IMR-90 (cell line): Measurements from ENCODE around the gene MECR. TPM values are rescaled to one million over a fixed set of nuclear protein-coding genes. Genes with fewer than 3 reads are reported as not detected.

ENCODE experiments used
- ATAC-seq: fragments of 200-7000 bp; cut with Tn5 transposase; 2 replicates; pipeline ENCODE4 v1.9.1; 2020; ENCODE audit warnings: low read depth, mild to moderate bottlenecking, moderate library complexity
- BruUV-seq: library from RNA; stranded (reverse); fragments of 400-500 nt; replicated peaks from 2 replicates; lab custom pipeline; 2021; lab: Mats Ljungman, UMichigan
- CTCF ChIA-PET: fragments of 300-600 bp; formaldehyde crosslinking; extraction: SDS; loops from one replicate; lab custom pipeline; 2021; ENCODE audit warnings: antibody characterized with exemption; lab: Yijun Ruan, JAX
- POLR2A ChIA-PET: fragments of 300-600 bp; sonication (Branson Sonifier 250); formaldehyde crosslinking; loops from one replicate; lab custom pipeline; 2022; ENCODE audit warnings: antibody characterized with exemption; ENCODE audit not compliant: unreplicated experiment; lab: Charles Lee
- DNase-seq: peaks from one replicate; pipeline ENCODE4 v3.0.0; 2013
- H2AFZ ChIP-seq: replicated peaks from 2 replicates; pipeline ENCODE3; 2013; ENCODE audit warnings: low read length, mild to moderate bottlenecking; ENCODE audit not compliant: poor library complexity
- H2AK5ac ChIP-seq: 2 replicates; pipeline ENCODE4 v1.6.1; 2013; ENCODE audit warnings: low read depth, low read length, inconsistent platforms
- H2AK9ac ChIP-seq: replicated peaks from 2 replicates; pipeline ENCODE3; 2013; ENCODE audit warnings: mild to moderate bottlenecking, low read depth, low read length, moderate library complexity; ENCODE audit not compliant: poor library complexity
- H2BK120ac ChIP-seq: 2 replicates; pipeline ENCODE4 v1.6.1; 2013; ENCODE audit warnings: low read depth, low read length, inconsistent platforms
- H2BK15ac ChIP-seq: 3 replicates; pipeline ENCODE4 v1.6.1; 2013; ENCODE audit warnings: low read depth, low read length, inconsistent platforms
- H2BK20ac ChIP-seq: 2 replicates; pipeline ENCODE4 v1.6.1; 2013; ENCODE audit warnings: low read depth, mild to moderate bottlenecking, inconsistent platforms, low read length, moderate library complexity
- H2BK5ac ChIP-seq: 2 replicates; pipeline ENCODE4 v1.6.1; 2013; ENCODE audit warnings: mild to moderate bottlenecking, low read depth, low read length, inconsistent platforms; ENCODE audit not compliant: poor library complexity, severe bottlenecking
- H3K14ac ChIP-seq: replicated peaks from 2 replicates; pipeline ENCODE4 v1.6.1; 2013; ENCODE audit warnings: low read depth, low read length, inconsistent platforms
- H3K18ac ChIP-seq: 2 replicates; pipeline ENCODE4 v1.6.1; 2013; ENCODE audit warnings: low read depth, low read length, control low read depth
- H3K23ac ChIP-seq: 2 replicates; pipeline ENCODE4 v1.6.1; 2013; ENCODE audit warnings: low read depth, low read length, inconsistent platforms
- H3K27ac ChIP-seq: 2 replicates; pipeline ENCODE4 v1.5.1; 2013; ENCODE audit warnings: mild to moderate bottlenecking, control low read depth, low read length; ENCODE audit not compliant: insufficient read depth
- H3K27me3 ChIP-seq: 2 replicates; pipeline ENCODE4 v1.6.1; 2013; ENCODE audit warnings: low read length; ENCODE audit not compliant: control insufficient read depth, insufficient read depth
- H3K36me3 ChIP-seq: 2 replicates; pipeline ENCODE4 v1.6.1; 2013; ENCODE audit warnings: low read length, mixed read lengths; ENCODE audit not compliant: control insufficient read depth, insufficient read depth
- H3K4ac ChIP-seq: 2 replicates; pipeline ENCODE4 v1.6.1; 2013; ENCODE audit warnings: low read depth, low read length, inconsistent platforms
- H3K4me1 ChIP-seq: 2 replicates; pipeline ENCODE4 v1.6.1; 2013; ENCODE audit warnings: low read length, mixed read lengths; ENCODE audit not compliant: control insufficient read depth, insufficient read depth
- H3K4me2 ChIP-seq: 2 replicates; pipeline ENCODE4 v1.6.1; 2013; ENCODE audit warnings: low read depth, mild to moderate bottlenecking, control low read depth, low read length, moderate library complexity
- H3K4me3 ChIP-seq: 2 replicates; pipeline ENCODE4 v1.5.1; 2013; ENCODE audit warnings: low read depth, mild to moderate bottlenecking, control low read depth, low read length, moderate library complexity; ENCODE audit not compliant: insufficient read depth
- H3K56ac ChIP-seq: 2 replicates; pipeline ENCODE4 v1.6.1; 2013; ENCODE audit warnings: low read length, inconsistent platforms; ENCODE audit not compliant: insufficient read depth; ENCODE audit errors: extremely low read depth
- H3K79me1 ChIP-seq, 2 experiments: 2 replicates each; pipeline ENCODE4 v1.6.1; 2013; ENCODE audit warnings: low read length in 2 of 2, inconsistent platforms in 1 of 2, low read depth in 1 of 2
- H3K9ac ChIP-seq: 2 replicates; pipeline ENCODE4 v1.6.1; 2013; ENCODE audit warnings: low read depth, low read length, control low read depth
- H3K9me1 ChIP-seq: 2 replicates; pipeline ENCODE4 v1.6.1; 2013; ENCODE audit warnings: low read length, inconsistent platforms; ENCODE audit not compliant: insufficient read depth
- H3K9me3 ChIP-seq: 2 replicates; pipeline ENCODE4 v1.6.1; 2013; ENCODE audit warnings: low read length; ENCODE audit not compliant: control insufficient read depth, insufficient read depth
- H4K20me1 ChIP-seq: 2 replicates; pipeline ENCODE4 v1.6.1; 2013; ENCODE audit warnings: low read length, inconsistent platforms; ENCODE audit not compliant: insufficient read depth
- H4K5ac ChIP-seq: 2 replicates; pipeline ENCODE4 v1.6.1; 2013; ENCODE audit warnings: mild to moderate bottlenecking, low read depth, low read length, control low read depth
- H4K8ac ChIP-seq, 2 experiments: 2 replicates each; pipeline ENCODE4 v1.6.1; 2013; ENCODE audit warnings: low read depth in 2 of 2, low read length in 2 of 2, control low read depth in 1 of 2, inconsistent platforms in 1 of 2
- H4K91ac ChIP-seq: 2 replicates; pipeline ENCODE4 v1.6.1; 2013; ENCODE audit warnings: low read depth, low read length, inconsistent platforms; ENCODE audit not compliant: insufficient read depth
- BHLHE40 ChIP-seq: fragments of 150-350 bp; IDR thresholded peaks from 2 replicates; pipeline ENCODE4 v1.6.1; 2016; ENCODE audit warnings: mild to moderate bottlenecking, low read depth, low read length
- CEBPB ChIP-seq: IDR thresholded peaks from 2 replicates; pipeline ENCODE4 v1.6.1; 2012; ENCODE audit warnings: low read depth, low read length, improper control_type of control experiment
- CHD1 ChIP-seq: IDR thresholded peaks from 2 replicates; pipeline ENCODE4 v1.6.1; 2012; ENCODE audit warnings: low read depth, low read length, improper control_type of control experiment
- CTCF ChIP-seq: conservative IDR thresholded peaks from 2 replicates; pipeline ENCODE4 v1.5.1; 2012; ENCODE audit warnings: mild to moderate bottlenecking, low read depth, low read length, improper control_type of control experiment
- FOS ChIP-seq: fragments of 150-350 bp; IDR thresholded peaks from 2 replicates; pipeline ENCODE4 v1.6.1; 2016; ENCODE audit warnings: low read depth, low read length
- MAFK ChIP-seq: IDR thresholded peaks from 2 replicates; pipeline ENCODE4 v1.6.1; 2012; ENCODE audit warnings: low read depth, low read length, improper control_type of control experiment
- MAZ ChIP-seq: IDR thresholded peaks from 2 replicates; pipeline ENCODE4 v1.6.1; 2012; ENCODE audit warnings: low read depth, mild to moderate bottlenecking, low read length, improper control_type of control experiment, moderate library complexity, borderline replicate concordance
- MXI1 ChIP-seq: IDR thresholded peaks from 2 replicates; pipeline ENCODE4 v1.6.1; 2012; ENCODE audit warnings: low read depth, mild to moderate bottlenecking, low read length, moderate library complexity, borderline replicate concordance
- NFE2L2 ChIP-seq: fragments of 150-350 bp; IDR thresholded peaks from 2 replicates; pipeline ENCODE4 v1.6.1; 2016; ENCODE audit warnings: low read depth, mild to moderate bottlenecking, low read length
- POLR2A ChIP-seq: IDR thresholded peaks from 2 replicates; pipeline ENCODE4 v1.6.1; 2012; ENCODE audit warnings: mild to moderate bottlenecking, low read depth, low read length
- RAD21 ChIP-seq: IDR thresholded peaks from 2 replicates; pipeline ENCODE4 v1.6.1; 2012; ENCODE audit warnings: low read length, improper control_type of control experiment
- RCOR1 ChIP-seq: IDR thresholded peaks from 2 replicates; pipeline ENCODE4 v1.6.1; 2012; ENCODE audit warnings: mild to moderate bottlenecking, low read length, improper control_type of control experiment; ENCODE audit not compliant: insufficient replicate concordance
- RFX5 ChIP-seq: IDR thresholded peaks from 2 replicates; pipeline ENCODE4 v1.8.0; 2012; ENCODE audit warnings: low read depth, mild to moderate bottlenecking, low read length, moderate library complexity
- SMC3 ChIP-seq: fragments of 150-350 bp; IDR thresholded peaks from 2 replicates; pipeline ENCODE4 v1.6.1; 2016; ENCODE audit warnings: low read depth, mild to moderate bottlenecking, antibody characterized with exemption, low read length, moderate library complexity
- WGBS, 2 experiments: methylation state at CpG; one replicate each; pipeline versions ENCODE4 v1.1.5 to v1.1.7; 2013; ENCODE audit warnings: missing lambda C conversion rate in 2 of 2; ENCODE audit not compliant: insufficient read length in 1 of 2; ENCODE audit errors: extremely low coverage in 2 of 2; 5-methylcytosine and 5-hydroxymethylcytosine counted together
- dilution Hi-C: fragments of 300-500 bp; cut with HindIII; formaldehyde crosslinking; loops from one replicate; pipeline ENCODE4 v1.14.3; 2018; ENCODE audit warnings: low sequenced_read_pairs; ENCODE audit not compliant: unreplicated experiment
- in situ Hi-C: fragments of 300-500 bp; cut with MboI; formaldehyde crosslinking; loops from 3 replicates; pipeline ENCODE4 v1.14.3; 2019; ENCODE audit warnings: low sequenced_read_pairs, inconsistent platforms, mixed read lengths
- intact Hi-C: fragments of 100-400 bp; cut with micrococcal nuclease; formaldehyde crosslinking; loops from 2 replicates; pipeline ENCODE4 v1.10.0; 2022
- polyA plus RNA-seq, 3 experiments: library from polyadenylated mRNA; depleted of rRNA; stranded (reverse); fragments of >200 nt; gene quantifications; 2 replicates each; pipeline ENCODE4 v1.2.3, GENCODE V29; 2012; ENCODE audit warnings: low replicate concordance in 1 of 3
- total RNA-seq: library from RNA; depleted of rRNA; stranded (reverse); fragments of >200 nt; gene quantifications from 2 replicates; pipeline ENCODE4 v1.2.3, GENCODE V29; 2012
- TF ChIP-seq, protein P1 (sequence below): fragments of 150-350 bp; IDR thresholded peaks from 2 replicates; pipeline ENCODE4 v1.6.1; 2016; ENCODE audit warnings: low read depth, mild to moderate bottlenecking, low read length, moderate library complexity, borderline replicate concordance
- TF ChIP-seq, protein P2 (sequence below): fragments of 150-350 bp; IDR thresholded peaks from 2 replicates; pipeline ENCODE4 v1.6.1; 2017; ENCODE audit warnings: mild to moderate bottlenecking, antibody characterized with exemption, low read length, low read depth

The MECR gene
- total and polyA plus RNA-seq, 2 of the 4 experiments (the other 2 are of a cell fraction), result 20.3 to 24.8 TPM

DNA sequence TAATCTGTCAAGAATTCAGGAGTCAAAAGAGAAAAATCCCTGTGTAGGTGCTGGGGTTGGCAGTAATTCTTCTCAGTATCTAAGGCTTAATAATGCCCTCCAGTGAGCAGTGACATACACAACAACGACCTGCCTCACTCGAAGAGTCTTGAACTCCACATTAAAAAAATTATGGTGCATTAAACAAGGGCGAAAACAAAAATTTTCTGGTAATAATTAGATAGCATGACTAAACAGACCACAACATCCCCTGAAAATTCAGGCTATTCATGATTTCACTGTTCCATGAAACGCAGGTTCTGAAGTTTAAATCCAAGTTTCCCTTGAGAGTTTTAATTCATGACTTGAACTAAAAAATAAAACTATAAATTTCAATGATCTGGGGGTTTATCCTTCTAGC is 54.2 kb downstream of the MECR start:
- POLR2A ChIA-PET, result interaction anchor here (0.6 kb wide), 1 partner anchor 1554 kb away, joined by 3 read pairs; no protein-coding TSS in a partner anchor
- Histone ChIP-seq H2BK120ac (no peak overlapping the region), H3K27me3 (no peaks in the 10 kb centered on the region), H2BK15ac (no peak overlapping the region), H3K14ac (no peak overlapping the region), H3K18ac (no peak overlapping the region), H2AK9ac (no peak overlapping the region), H2AK5ac (no peak overlapping the region), H3K9me1 (peaks cover 7% of the 10 kb centered on the region), H4K5ac (no peak overlapping the region), H3K4me2 (no peak overlapping the region), H4K20me1 (peaks cover 79% of the 10 kb centered on the region), H3K36me3 (peaks cover 10% of the 10 kb centered on the region), H3K79me1 (peaks cover 0 to 33% of the 10 kb centered on the region in 2 experiments; a peak in 2 of 4 replicates), H4K91ac (no peak overlapping the region), H2AFZ (no peak overlapping the region), H4K8ac (no peak overlapping the region), H3K4me1 (peaks cover 10% of the 10 kb centered on the region), H3K56ac (no peak overlapping the region), H3K9me3 (no peaks in the 10 kb centered on the region), H2BK5ac (no peak overlapping the region), H3K23ac (no peak overlapping the region), H3K27ac (no peak overlapping the region), H2BK20ac (no peak overlapping the region), H3K9ac (no peak overlapping the region), H3K4me3 (no peak overlapping the region), H3K4ac (no peak overlapping the region)
- dilution Hi-C loops (no loop called here), in situ Hi-C loops (no loop called here), intact Hi-C loops (no loop called here)
- DNase-seq, result no peak
- WGBS, 2 experiments, result no CpG with 5 or more reads among the region's 4 CpGs
- ATAC-seq, result no peak
- no peak for TF ChIP-seq SMC3
- no peak for TF ChIP-seq POLR2A
- TF ChIP-seq, protein P1, sequence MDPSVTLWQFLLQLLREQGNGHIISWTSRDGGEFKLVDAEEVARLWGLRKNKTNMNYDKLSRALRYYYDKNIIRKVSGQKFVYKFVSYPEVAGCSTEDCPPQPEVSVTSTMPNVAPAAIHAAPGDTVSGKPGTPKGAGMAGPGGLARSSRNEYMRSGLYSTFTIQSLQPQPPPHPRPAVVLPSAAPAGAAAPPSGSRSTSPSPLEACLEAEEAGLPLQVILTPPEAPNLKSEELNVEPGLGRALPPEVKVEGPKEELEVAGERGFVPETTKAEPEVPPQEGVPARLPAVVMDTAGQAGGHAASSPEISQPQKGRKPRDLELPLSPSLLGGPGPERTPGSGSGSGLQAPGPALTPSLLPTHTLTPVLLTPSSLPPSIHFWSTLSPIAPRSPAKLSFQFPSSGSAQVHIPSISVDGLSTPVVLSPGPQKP, result no peak
- TF ChIP-seq CTCF, result no peak
- TF ChIP-seq RAD21, result no peak
- TF ChIP-seq MXI1, result no peak
- TF ChIP-seq RFX5, result no peak
- TF ChIP-seq BHLHE40, result no peak
- TF ChIP-seq RCOR1, result no peak
- no peak for TF ChIP-seq CHD1
- TF ChIP-seq CEBPB, result no peak
- TF ChIP-seq MAZ, result no peak
- no peak for TF ChIP-seq NFE2L2
- TF ChIP-seq MAFK, result no peak
- no peak for TF ChIP-seq FOS
- TF ChIP-seq, protein P2, sequence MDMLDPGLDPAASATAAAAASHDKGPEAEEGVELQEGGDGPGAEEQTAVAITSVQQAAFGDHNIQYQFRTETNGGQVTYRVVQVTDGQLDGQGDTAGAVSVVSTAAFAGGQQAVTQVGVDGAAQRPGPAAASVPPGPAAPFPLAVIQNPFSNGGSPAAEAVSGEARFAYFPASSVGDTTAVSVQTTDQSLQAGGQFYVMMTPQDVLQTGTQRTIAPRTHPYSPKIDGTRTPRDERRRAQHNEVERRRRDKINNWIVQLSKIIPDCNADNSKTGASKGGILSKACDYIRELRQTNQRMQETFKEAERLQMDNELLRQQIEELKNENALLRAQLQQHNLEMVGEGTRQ, result no peak
- BruUV-seq, result no TSS peak
- CTCF ChIA-PET, result no interaction called here
